Measurements from ENCODE around the gene NUP62.

DNA sequence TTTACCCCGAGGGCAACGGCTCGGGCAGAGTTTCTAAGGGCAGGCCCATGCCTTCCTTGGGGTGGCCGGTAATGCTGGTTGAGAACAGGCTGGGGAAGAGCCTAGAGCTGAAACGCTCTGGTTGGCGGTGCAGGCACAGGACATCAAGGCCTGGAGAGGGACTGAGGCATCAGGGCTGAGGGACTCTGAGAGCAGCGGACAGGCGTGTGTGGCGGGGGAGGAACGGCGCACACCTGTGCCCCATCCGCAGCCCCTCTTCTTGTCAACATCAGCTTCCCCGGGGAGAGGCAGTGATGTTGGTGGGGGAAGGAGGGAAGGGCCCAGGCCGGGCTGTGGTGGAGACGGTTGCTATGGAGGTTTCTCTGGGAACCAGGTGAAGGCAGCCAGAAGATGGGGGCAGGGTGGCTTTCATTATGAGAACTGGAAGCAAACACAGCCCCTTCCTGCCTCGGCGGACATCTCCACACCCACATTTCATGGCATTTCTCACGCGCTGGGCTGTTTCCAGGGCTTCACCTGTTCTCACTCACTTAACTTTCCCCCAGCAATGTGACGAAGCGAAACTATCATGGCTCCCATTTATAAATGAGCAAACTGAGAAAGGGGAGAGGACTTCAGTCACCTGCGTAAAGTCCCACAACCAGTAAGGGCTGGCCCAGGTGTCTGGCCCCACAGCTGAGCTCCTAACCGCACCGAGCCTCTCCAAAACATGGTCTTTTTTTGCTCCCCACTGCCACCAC, 8.5 kb downstream of the NUP62 start:
- TF ChIP-seq, protein P1, sequence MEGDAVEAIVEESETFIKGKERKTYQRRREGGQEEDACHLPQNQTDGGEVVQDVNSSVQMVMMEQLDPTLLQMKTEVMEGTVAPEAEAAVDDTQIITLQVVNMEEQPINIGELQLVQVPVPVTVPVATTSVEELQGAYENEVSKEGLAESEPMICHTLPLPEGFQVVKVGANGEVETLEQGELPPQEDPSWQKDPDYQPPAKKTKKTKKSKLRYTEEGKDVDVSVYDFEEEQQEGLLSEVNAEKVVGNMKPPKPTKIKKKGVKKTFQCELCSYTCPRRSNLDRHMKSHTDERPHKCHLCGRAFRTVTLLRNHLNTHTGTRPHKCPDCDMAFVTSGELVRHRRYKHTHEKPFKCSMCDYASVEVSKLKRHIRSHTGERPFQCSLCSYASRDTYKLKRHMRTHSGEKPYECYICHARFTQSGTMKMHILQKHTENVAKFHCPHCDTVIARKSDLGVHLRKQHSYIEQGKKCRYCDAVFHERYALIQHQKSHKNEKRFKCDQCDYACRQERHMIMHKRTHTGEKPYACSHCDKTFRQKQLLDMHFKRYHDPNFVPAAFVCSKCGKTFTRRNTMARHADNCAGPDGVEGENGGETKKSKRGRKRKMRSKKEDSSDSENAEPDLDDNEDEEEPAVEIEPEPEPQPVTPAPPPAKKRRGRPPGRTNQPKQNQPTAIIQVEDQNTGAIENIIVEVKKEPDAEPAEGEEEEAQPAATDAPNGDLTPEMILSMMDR (IDR thresholded peaks at IDR 0.05 in 8 of 11, conservative IDR thresholded peaks at IDR 0.05 in 3 of 11): no peak
- no peak for TF ChIP-seq POLR2A (IDR thresholded peaks at IDR 0.05)

Measured in spleen (tissue), 7 donors.